HG02763 (cell line): ENCODE results near the gene ADH7.
"Not testable (repeated sequence)": the region's sequence is repeated elsewhere in the genome, so short reads cannot be mapped to it uniquely, and the experiment has no call there.

Source experiments
- ATAC-seq: cut with Tn5 transposase; IDR thresholded peaks from one replicate; pipeline ENCODE4 v1.9.1; 2021; ENCODE audit warnings: mild to moderate bottlenecking, moderate library complexity; ENCODE audit not compliant: unreplicated experiment

Gene ADH7

GRCh38 chr4:99417125-99417524 is 18.0 kb downstream of the ADH7 start:
- no peak for ATAC-seq

GRCh38 chr4:99415762-99416161 is 19.4 kb downstream of the ADH7 start:
- ATAC-seq = not testable (repeated sequence)

GRCh38 chr4:99414902-99415301 is 20.2 kb downstream of the ADH7 start:
- not testable (repeated sequence) for ATAC-seq

- no peak for ATAC-seq
Measured at GRCh38 chr4:99414401-99414800, 20.7 kb downstream of the ADH7 start.

GRCh38 chr4:99413140-99413539 is 22.0 kb downstream of the ADH7 start:
- no peak for ATAC-seq

- ATAC-seq = no peak
Measured at GRCh38 chr4:99411041-99411440, 24.1 kb downstream of the ADH7 start.

GRCh38 chr4:99410075-99410474 is 25.1 kb downstream of the ADH7 start:
- no peak for ATAC-seq

GRCh38 chr4:99408346-99408745 is 26.8 kb downstream of the ADH7 start:
- ATAC-seq = no peak

- peak; percentile 21 for ATAC-seq
Measured at GRCh38 chr4:99405433-99406115, 29.6 kb downstream of the ADH7 start.

- ATAC-seq = peak; percentile 82
Measured at GRCh38 chr4:99404595-99405287, 30.4 kb downstream of the ADH7 start.

- peak; percentile 73 for ATAC-seq
Measured at GRCh38 chr4:99403380-99404184, 31.6 kb downstream of the ADH7 start.

GRCh38 chr4:99402765-99403164 is 32.4 kb downstream of the ADH7 start:
- ATAC-seq = no peak

- ATAC-seq = no peak
Measured at GRCh38 chr4:99400831-99401230, 34.3 kb downstream of the ADH7 start.

GRCh38 chr4:99399017-99399416 is 36.1 kb downstream of the ADH7 start:
- ATAC-seq = no peak

GRCh38 chr4:99395595-99396364 is 39.4 kb downstream of the ADH7 start:
- ATAC-seq = no peak

GRCh38 chr4:99394896-99395295 is 40.2 kb downstream of the ADH7 start:
- no peak for ATAC-seq

GRCh38 chr4:99390055-99390454 is 45.1 kb downstream of the ADH7 start:
- ATAC-seq = no peak

- no peak for ATAC-seq
Measured at GRCh38 chr4:99389606-99390005, 45.5 kb downstream of the ADH7 start.

GRCh38 chr4:99383833-99384392 is 51.2 kb downstream of the ADH7 start:
- ATAC-seq = no peak

- ATAC-seq = no peak
Measured at GRCh38 chr4:99383399-99383798, 51.7 kb downstream of the ADH7 start.
